Hippocampal formation (tissue), 2 donors: ENCODE measurements around the gene CNGA2.

ENCODE experiments used
- DNase-seq, 2 donors: peaks; one replicate each; lab custom pipeline; 2025; lab: John Stamatoyannopoulos, UW

The CNGA2 gene

GRCh38 chrX:151753313-151754046, 18.9 kb downstream of the CNGA2 start:
- DNase-seq, result peak; percentile 3 to 8

GRCh38 chrX:151754047-151754429, 19.5 kb downstream of the CNGA2 start:
- DNase-seq, result no peak

DNA sequence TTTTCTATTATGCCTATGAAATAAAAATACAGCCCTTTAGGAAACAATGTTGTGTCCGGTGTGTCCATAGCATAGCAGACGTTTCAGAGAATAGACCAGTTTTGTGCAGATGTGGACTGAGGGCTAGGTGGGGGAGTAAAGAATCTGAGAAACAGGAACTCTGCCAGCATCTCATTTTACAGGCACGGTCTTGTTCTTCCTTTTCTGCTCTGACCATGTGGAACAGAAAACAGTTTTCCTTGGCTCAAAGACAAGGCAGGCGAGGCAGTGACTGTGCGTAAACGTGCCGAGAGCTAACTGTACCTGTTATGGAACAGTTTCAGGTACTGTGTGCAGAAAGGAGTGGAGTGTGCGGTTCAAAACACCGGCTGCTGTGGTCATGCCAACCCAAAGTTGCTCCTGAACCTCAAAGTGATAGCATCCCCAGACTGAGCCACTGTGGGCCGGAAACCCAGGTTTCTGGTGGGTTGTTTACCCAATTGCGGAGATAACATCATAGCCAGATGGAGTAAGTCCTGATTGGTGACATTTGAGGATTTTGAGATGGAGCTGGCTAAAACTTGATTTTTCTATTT, 20.2 kb downstream of the CNGA2 start:
- DNase-seq, result no peak

DNA sequence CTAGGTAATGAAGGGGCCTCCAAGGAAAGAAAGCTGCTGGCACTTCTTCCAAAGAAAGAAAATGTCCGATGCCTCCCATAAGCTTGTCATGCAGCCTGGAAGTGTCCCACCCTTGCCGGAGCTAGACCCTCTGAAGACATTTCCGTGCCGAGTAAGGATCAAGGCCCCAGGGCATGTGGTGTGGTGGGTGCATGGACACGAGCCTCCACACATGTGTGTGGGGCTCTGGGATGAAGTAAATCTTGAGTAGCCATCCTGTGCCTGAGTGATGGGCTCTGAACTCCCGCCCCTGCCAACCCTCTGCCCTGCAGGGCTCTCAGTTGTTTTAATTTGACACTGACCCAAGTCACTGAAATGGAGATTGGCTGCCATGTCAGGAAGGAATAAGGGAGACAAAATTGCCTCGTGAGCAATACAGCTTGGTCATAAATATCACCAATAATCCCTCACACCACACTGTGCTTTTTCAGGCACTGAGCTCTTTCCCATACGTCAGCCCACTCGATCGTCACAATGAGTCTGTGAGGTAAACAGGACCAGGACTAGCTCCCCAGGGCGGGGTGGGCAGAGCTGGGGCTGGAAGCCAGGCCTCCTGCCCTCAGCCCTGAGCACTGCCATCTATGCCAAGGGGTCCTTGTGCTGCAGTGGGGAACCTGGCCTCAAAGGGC, 24.6 kb downstream of the CNGA2 start:
- DNase-seq, result no peak

DNA sequence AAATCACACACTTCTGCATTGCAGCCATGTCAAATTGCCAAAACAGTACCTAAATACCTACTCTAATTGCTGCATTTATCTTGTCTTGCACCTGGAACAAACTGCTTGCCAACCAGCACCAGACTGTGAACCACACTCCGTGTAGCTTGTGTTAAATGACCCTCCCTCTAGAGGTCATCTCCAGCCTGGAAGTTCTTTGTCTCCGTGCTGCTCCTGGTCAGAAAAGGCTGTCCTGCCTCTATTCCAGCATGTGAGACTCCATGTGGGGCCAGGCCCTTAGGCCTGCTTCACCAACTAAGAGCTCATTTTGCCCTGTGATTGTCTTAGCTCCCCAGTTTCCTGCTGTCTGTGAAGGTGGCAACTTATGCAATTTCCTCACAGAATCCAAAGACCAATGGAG, 28.3 kb downstream of the CNGA2 start:
- no peak for DNase-seq

- DNase-seq, result no peak
Observed at GRCh38 chrX:151763711-151764110, 29.2 kb downstream of the CNGA2 start.

- no peak for DNase-seq
Observed at GRCh38 chrX:151765026-151765425, 30.5 kb downstream of the CNGA2 start.

DNA sequence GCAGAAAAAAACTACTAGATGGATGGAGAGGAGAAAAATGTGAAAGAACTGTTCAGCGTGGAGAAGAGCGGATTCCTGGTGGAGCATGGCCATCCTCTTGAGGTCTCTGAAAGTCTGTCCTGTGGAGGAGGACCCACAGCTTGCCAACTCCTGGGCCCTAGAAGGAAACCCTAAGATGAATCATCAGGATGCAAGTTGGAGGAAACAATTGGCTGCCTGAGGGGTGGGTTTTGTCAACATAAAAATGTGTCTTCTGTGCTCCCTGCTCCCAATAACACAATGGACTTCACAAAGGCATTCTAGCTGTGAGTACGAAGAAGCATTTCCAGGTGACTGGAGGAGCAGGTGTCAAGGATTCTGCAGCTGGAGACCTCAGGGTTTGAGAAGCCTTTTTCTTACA, 37.2 kb downstream of the CNGA2 start:
- DNase-seq, result no peak

DNA sequence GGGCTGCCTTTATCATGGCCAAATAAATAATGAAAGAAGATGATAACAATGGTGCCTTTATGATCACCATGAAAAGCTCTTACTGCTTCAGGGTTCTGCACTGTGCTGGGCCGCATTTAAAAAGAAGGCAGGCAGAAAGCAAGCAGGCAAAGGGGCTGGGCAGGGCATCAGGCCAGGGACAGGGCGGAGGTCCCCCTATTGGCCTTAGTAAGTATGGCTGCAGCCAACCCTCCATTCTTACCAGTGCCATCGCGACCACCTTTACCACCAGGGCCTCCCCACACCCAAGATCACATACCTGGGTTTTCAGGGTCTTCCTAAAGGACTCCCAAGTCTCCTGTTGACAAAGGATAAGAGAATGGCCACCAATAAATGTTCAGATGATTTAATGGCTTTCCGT, 38.9 kb downstream of the CNGA2 start:
- no peak for DNase-seq

- DNase-seq, result no peak
Observed at GRCh38 chrX:151774421-151774820, 39.9 kb downstream of the CNGA2 start.

GRCh38 chrX:151776181-151776731, 41.7 kb downstream of the CNGA2 start:
- DNase-seq, result no peak

- no peak for DNase-seq
Observed at GRCh38 chrX:151776936-151777335, 42.4 kb downstream of the CNGA2 start.

GRCh38 chrX:151779258-151779657, 44.7 kb downstream of the CNGA2 start:
- no peak for DNase-seq

- DNase-seq, result no peak
Observed at GRCh38 chrX:151780621-151781020, 46.1 kb downstream of the CNGA2 start.

DNA sequence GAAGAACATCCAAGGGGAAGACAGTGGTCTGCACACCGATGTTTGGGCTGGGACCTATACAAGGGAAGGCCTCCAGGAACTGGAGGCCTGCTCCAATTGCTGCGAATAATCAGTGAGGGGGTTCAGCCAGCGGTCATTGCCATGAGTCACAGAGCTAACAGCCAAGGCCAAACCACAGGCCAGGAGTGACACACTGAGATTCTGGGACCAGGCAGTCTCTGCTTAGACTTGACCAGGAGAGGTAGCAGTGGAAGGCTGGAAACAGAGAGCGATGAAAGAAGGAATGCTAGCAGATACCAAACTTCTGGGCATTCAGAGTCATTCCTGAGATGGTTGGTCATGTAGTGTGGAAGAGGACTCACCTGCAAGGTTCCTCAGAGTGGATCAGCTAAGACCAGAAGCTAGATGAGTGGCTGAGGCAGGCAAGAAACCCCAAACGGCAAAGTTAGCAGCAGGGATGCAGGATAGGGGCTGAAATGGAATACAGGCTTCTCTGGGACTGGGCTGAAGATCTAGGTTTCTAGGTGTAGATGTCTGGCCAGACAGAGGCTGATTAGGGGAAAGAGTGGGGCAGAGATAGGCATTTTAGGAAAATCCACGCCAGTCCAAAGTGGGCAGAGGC, 54.7 kb downstream of the CNGA2 start:
- no peak for DNase-seq

DNA sequence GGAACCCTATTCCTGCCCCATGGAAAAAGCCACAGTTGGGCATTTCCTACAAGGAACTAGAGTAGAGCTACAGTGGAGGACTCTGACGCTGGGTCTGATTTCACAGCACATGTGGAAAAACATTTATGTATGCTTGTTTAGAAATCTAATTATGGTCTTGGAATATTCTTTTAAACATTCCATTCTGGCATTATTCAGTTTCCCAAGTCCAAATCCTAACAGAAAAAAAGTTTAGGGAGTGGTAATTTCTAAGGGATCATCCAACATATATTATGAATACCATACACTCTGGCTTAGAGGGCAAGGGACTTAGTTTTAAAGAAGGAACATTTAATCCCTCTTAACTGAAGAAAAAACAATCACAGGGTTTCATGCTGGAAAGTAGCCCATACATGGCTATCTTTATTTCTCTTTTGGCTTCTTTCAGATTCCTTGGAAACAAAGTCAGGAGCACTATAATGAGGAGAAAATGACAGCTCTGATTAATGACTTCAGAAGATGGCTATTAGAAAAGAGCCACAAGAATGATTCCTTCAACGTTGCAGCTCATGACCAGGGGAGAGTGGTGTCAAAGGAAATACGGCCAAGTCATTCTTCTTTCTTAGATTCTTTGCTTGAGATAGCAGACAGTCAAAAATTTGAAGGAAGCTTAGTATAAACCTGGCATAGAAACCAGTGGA, 56.1 kb downstream of the CNGA2 start:
- DNase-seq, result no peak

DNA sequence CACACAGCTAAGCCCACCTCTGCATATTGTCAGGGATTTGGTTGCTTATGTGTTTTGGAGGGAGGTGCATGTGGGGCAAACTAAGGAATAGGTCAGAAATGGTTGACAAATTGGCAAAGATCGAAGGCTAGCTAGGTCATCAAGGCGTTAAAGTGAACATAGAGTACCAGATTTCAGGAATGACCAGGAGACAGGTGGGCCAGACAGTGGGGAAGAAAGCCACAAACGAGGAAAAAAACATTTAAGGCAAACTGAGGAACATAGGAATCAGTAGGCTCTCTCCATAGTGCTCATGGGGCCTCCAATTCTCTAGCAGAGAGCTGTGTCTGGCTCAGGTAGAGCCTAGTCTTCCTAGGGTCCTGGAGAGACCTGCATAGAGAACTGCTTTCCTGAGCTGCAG, 57.4 kb downstream of the CNGA2 start:
- no peak for DNase-seq

DNA sequence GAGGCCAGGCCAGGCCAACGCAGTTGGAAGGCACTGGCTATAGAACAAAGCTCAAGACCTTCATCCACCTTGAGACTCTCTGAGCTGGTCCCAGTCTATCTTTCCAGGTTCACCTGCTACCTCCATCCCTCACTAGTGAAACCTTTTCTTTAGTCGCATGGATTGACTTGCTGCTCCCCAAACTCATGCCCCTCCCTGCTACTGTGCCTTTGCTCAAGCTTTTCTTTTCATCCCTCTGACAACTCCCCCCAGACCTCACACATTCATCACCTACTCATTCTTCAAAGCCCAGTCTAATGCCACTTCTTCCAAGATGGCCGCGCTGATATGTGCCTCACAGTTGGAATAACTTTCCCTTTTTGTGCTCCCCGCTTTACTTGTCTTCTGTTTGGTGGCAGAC, 58.0 kb downstream of the CNGA2 start:
- DNase-seq, result no peak

DNA sequence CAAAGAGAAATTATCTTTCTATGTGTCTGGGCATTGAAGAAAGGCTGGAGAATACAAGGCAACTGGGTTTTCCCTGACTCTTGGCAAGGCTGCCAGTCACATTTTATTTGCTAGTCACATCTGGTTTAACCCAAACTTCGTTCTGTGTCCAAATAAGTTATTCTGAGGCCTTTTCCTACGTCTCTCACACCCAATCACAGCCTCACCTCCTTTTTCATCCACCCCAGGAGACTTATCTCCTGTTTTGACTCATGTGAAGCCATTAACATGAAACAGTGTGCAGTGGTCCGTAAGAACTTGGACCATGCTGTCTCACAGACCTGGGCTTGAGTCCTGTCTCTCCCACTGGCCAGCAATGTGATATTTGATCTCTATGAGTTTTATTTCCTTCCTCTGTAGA, 59.3 kb downstream of the CNGA2 start:
- DNase-seq, result no peak
